SK-N-SH treated with all-trans-retinoic acid at 6 μM for 48 hours (cell line): ENCODE measurements around the gene EXOC7.

Experiments
- CREB5 ChIP-seq: fragments of 250-450 bp; sonication (Bioruptor Pico); IDR thresholded peaks from 2 replicates; pipeline ENCODE4 v1.5.1; 2020; ENCODE audit warnings: low read depth, mild to moderate bottlenecking, moderate library complexity
- CSRNP3 ChIP-seq: fragments of 250-450 bp; sonication (Bioruptor Pico); IDR thresholded peaks from 2 replicates; pipeline ENCODE4 v1.5.1; 2021; ENCODE audit warnings: mild to moderate bottlenecking, moderate library complexity
- PATZ1 ChIP-seq: fragments of 250-450 bp; sonication (Bioruptor Pico); IDR thresholded peaks from 2 replicates; pipeline ENCODE4 v1.8.0; 2020; ENCODE audit warnings: mild to moderate bottlenecking, moderate library complexity, borderline replicate concordance
- RARB ChIP-seq: fragments of 250-450 bp; sonication (Bioruptor Pico); IDR thresholded peaks from 2 replicates; pipeline ENCODE4 v1.8.0; 2021; ENCODE audit warnings: mild to moderate bottlenecking, moderate library complexity
- TSHZ2 ChIP-seq: fragments of 250-450 bp; sonication (Bioruptor Pico); IDR thresholded peaks from 2 replicates; pipeline ENCODE4 v1.5.0; 2020; ENCODE audit warnings: mild to moderate bottlenecking, moderate library complexity
- ZFP3 ChIP-seq: fragments of 250-450 bp; sonication (Bioruptor Pico); IDR thresholded peaks from 2 replicates; pipeline ENCODE4 v1.5.0; 2020; ENCODE audit warnings: mild to moderate bottlenecking, moderate library complexity
- ZFP30 ChIP-seq: fragments of 450-650 bp; formaldehyde crosslinking; IDR thresholded peaks from 2 replicates; pipeline ENCODE4 v1.5.0; 2022; ENCODE audit warnings: mild to moderate bottlenecking, moderate library complexity

GRCh38 chr17:76104896-76105231 is 1.3 kb upstream of the EXOC7 start:
- TF ChIP-seq ZFP3 (CRISPR knock-in tag) (no peak), RARB (CRISPR knock-in tag) (no peak), ZFP30 (no peak), PATZ1 (CRISPR knock-in tag) (no peak), CREB5 (CRISPR knock-in tag) (no peak), TSHZ2 (CRISPR knock-in tag) (no peak), CSRNP3 (CRISPR knock-in tag) (no peak)
